Measurements from ENCODE around the gene HRH2.

DNA sequence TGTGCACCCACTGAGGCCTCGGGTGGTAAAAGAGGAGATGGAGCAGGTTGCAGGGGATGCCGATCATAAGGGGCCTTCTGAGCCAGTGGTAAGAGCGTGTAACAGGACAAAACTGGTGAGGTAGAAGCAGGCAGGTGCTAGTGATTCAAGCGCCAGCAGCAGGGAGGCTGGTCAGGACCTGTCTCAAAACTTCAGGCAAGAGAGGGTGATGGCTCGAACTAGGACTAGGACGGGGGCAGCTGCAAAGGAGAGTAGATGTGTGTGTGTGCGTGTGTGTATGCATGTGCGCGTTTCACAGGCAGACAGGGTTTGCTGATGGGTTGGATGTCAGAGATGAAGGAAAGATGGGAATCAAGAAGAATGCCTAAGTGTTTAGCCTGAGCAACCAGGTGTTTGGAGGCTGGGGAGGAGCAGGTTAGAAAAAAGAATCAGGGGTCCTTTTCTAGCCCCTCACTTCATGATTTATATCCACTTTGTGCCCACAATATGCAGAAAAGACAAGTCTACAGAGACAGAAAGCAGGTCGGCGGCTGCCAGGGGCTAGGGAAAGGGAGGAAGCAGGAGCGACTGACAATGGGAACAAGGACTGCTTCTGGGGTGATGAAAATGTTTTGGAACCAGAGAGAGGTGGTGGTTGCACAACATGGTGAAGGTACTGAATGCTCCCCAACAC, 15.2 kb downstream of the HRH2 start:
- TF ChIP-seq POLR2AphosphoS5 (IDR thresholded peaks at IDR 0.05) (no peak), EP300 (IDR thresholded peaks at IDR 0.05) (no peak), POLR2A (IDR thresholded peaks at IDR 0.05) (no peak)
- TF ChIP-seq, protein P1, sequence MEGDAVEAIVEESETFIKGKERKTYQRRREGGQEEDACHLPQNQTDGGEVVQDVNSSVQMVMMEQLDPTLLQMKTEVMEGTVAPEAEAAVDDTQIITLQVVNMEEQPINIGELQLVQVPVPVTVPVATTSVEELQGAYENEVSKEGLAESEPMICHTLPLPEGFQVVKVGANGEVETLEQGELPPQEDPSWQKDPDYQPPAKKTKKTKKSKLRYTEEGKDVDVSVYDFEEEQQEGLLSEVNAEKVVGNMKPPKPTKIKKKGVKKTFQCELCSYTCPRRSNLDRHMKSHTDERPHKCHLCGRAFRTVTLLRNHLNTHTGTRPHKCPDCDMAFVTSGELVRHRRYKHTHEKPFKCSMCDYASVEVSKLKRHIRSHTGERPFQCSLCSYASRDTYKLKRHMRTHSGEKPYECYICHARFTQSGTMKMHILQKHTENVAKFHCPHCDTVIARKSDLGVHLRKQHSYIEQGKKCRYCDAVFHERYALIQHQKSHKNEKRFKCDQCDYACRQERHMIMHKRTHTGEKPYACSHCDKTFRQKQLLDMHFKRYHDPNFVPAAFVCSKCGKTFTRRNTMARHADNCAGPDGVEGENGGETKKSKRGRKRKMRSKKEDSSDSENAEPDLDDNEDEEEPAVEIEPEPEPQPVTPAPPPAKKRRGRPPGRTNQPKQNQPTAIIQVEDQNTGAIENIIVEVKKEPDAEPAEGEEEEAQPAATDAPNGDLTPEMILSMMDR (IDR thresholded peaks at IDR 0.05): no peak
